T1000 (cell line): ENCODE results near the gene CUL3.

Experiments used
- DNase-seq: peaks from one replicate; lab custom pipeline; 2025; ENCODE audit warnings: mixed read lengths; lab: John Stamatoyannopoulos, UW

Gene CUL3

DNA sequence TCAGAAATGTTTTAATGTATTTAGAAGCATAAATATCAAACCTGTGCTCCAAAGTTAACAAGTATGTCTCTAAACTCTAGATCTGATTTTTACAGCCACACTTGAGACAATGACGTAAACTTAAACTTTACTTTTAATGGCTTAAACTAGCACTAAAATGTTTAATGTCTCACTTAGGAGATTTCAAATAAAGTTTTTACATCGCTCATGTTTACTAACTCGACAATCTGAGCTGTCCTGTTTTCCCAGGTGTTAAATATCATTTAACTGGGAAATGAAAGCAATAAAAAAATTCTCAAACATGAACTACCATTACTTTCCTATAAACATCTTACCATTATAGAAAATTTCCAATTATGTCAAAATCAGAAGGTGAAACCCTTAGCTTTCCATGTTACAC lies 113.0 kb downstream of the CUL3 start:
- DNase-seq, result no peak

- no peak for DNase-seq
These were observed 115.7 kb downstream of the CUL3 start for GRCh38 chr2:224469374-224469964.

DNA sequence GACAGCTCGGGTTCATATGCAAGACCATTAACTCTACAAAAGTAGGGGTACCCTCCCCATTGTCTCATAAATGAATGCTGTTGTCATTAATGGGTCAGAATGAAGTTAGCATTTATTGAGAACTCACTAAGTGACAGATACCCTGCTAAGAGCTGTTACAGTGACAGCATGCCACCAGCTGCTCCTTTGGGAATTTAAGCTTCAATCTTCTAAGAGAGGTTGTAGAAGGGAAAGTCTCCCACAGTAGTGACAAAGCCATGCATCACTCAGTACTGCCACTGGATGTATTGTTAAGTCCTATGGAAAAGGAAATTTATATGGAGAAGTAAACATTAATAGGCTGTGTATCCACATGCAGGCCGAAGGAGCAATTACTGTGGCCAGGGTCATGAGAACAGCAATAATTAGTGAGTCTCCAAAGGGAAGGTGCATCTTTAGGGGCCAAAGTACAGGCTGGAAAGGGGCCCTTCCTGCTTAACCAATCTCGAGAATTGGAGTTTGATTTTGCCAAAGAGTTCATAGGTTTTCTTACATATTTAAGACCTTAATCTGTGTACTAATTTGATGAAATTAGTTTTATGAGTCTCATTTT lies 118.8 kb downstream of the CUL3 start:
- no peak for DNase-seq

- no peak for DNase-seq
These were observed 123.8 kb downstream of the CUL3 start for GRCh38 chr2:224461391-224461790.

DNA sequence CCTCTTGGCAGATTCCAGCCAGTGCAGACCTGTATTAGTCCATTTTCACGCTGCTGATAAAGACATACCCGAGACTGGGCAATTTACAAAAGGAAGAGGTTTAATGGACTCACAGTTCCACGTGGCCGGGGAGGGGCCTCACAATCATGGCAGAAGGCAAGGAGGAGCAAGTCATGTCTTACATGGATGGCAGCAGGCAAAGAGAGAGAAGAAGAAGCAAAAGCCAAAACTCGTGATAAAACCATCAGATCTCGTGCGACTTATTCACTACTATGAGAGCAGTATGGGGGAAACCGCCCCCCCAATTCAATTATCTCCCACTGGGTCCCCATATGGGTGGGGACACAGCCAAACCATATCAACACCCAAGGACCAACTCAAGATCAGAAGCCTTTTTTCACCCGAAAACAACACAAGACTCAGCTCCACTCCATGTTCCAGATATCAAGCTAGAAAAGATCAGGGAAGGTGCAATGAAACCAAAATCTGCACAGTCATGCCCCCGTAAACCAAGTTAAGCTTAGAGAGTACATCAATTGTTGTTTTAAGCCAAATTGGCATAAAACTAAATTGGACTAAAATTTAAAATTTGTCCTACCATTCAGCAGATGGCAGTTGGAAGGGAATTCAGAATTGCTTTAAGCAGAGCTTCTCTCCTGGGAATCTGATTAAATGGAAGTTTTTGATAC lies 127.6 kb downstream of the CUL3 start:
- no peak for DNase-seq

DNA sequence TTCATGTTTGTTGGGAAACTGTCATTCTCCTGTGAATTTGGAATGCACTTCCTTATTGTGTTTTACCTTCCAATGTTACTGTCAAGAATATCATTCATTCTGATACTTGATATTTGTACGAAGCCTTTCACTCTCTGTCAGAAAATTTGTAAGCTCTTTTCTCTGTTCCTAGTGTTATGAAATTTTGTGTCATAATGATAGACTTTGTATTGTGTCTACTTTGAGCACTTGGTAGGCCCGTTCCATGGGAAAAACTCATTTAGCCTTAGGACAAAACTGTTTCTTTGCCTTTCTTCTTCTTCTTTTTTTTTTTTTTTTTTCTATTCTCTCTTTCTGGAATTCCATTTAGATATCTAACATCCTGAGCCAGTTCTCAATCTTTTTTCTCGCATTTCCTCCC lies 131.3 kb downstream of the CUL3 start:
- DNase-seq, result no peak

GRCh38 chr2:224449212-224450147 lies 135.7 kb downstream of the CUL3 start:
- no peak for DNase-seq

- no peak for DNase-seq
These were observed 136.9 kb downstream of the CUL3 start for GRCh38 chr2:224448236-224448635.

DNA sequence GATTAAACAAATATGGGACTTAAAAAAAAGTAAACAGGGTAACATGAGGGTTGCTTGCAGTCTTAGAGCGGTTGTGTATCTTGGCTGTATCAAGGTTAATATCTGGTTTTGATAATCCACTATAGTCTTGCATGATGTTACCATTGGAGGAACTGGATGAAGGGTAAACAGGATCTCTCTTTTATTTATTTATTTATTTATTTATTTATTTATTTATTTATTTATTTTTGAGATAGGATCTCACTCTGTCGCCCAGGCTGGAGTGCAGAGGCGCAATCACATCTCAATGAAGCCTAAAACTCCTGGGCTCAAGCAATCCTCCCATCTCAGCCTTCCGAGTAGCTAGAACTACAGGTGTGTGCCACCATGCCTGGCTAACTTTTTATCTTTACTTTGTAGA lies 140.4 kb downstream of the CUL3 start:
- no peak for DNase-seq

- no peak for DNase-seq
These were observed 141.1 kb downstream of the CUL3 start for GRCh38 chr2:224444021-224444420.

GRCh38 chr2:224442071-224442967 lies 142.8 kb downstream of the CUL3 start:
- DNase-seq, result no peak

GRCh38 chr2:224440988-224441387 lies 144.2 kb downstream of the CUL3 start:
- DNase-seq, result no peak

- DNase-seq, result no peak
These were observed 146.4 kb downstream of the CUL3 start for GRCh38 chr2:224438726-224439125.

DNA sequence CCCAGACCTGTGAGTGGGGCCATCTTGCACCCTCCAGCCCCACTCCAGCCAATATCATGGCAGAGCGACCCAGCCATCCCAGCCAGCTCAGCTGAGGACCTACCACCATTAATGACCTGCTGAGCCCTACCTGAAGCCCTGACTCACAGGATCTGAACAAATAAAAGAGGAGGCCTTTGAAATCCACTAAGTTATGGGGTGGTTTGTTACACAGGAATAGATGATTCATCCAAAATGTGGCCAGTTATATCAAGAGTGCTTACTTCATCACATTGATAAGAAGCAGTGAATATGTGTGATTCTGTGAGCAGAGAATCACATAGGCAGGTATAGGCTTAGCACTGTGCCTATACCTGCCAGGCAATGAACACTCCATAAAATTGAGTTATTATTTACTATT lies 148.5 kb downstream of the CUL3 start:
- DNase-seq, result no peak

DNA sequence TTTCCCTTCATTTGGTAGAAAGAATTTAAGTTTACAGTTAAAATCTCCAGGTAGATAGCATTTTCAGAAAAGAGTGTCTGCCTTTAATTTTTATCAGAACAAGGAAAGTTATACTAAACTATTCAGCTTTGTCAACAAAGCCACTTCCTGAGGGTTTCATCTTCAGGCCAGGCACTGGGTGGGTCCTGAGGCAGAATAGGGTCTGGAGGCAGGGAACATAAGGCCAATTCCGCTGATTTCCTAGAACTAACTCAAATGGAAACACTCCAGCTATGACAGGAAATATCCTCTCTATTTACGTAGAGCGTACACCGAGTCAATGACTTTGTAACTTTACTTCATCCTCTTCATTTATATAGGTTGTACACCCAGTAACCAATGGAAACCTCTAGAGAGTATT lies 150.5 kb downstream of the CUL3 start:
- DNase-seq, result no peak

DNA sequence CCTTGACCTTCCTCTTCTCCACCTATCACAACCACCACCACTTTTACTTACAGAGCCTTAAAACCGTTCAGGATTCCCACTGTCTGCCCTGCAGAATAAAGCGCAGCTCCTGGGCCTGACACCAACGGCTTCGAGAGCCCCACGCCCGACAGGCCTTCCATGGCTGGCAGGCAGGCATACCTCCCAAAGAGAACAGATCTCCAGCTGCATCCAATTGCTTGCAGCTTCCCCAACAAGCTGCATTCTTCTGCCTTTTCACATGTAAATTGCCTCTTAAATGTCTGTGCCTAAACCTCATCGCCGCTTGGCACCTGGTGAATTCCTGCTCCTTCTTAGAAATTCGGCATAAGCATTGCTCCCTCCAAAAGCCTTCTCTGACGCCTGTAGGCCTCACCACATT lies 151.7 kb downstream of the CUL3 start:
- no peak for DNase-seq

GRCh38 chr2:224432003-224432579 lies 153.1 kb downstream of the CUL3 start:
- DNase-seq, result no peak

DNA sequence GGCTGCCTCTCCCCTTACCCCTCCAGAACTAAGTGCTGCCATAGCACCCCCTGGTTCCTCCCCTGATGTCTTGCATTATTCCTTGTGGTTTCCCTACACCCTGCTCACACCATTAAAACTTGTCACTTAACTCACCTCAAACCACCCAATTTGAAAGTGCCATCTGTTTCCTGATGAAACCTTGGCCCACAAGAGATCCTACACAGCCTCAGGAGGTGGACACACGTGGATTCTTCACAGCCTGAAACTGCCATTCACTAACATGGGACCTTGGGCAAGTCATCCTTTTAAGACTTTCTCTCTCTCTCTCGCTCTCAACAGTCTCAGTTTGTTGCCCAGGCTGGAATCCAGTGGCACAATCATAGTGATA lies 155.7 kb downstream of the CUL3 start:
- no peak for DNase-seq

DNA sequence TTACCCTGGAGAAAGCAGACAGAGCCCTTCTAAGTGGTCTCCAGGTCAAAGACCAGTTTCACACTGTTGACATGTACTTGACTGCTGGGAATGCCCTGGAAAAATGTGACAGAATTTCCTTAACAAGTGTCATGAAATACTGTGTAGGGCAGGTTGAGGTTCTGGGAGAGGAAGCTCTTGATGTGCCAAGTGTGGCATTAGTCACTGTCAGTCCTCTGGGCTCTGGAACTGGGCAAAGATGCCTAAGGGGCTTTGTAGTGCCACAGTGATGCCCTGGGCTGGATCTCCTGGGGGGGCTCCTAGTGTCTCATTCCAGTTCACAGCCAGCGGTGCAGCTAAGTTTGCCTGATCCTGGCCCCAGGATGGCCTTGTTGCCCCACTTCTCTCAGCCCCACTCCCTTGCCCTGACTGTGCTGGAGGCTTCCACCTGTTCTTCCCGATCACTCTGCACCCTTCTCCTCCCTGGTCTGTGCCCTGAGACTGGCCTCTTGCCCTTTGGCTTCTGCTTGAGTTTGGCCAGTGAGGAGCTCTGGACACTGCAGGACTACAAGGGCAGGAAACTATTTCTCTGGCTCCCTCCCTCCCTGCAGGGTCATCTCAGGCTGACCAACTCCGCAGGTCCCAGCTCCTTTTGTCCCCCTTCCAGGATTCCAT lies 156.2 kb downstream of the CUL3 start:
- no peak for DNase-seq

DNA sequence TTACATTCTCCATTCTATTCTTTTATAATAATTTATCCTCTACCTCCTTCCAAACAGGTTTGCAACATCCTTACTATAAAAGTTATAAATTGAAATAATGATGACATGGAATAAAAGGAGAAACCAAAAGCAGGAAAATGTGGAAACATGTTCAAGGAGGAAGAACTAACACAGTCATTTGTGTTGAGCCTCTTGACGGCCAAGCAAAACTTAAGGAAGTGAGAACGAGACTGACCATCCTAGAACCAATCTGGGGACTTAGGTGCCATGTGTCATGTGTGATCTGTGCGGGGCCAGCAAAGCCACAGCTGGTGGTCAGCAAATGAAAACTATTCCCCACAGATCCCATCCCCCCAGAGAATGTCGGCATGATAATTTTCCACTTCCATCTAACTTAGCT lies 157.7 kb downstream of the CUL3 start:
- DNase-seq, result no peak

DNA sequence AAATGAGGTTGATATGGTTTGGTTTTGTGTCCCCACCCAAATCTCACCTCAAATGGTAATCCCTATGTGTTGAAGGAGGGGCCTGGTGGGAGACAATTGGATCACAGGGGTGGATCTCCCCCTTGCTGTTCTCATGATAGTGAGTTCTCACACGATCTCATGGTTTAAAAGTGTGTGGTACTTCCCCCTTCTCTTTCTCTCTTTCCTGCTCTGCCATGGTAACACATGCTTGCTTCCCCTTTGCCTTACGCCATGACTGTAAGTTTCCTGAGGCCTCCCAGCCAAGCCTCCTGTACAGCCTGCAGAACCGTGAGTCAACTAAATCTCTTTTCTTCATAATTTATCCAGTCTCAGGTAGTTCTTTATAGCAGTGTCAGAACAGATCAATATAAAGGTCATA lies 158.5 kb downstream of the CUL3 start:
- DNase-seq, result no peak
